Ishikawa (cell line): ENCODE measurements around the gene LRRC51.
A peak's percentile ranks its signal among the peaks of the same experiment; 100 is the strongest.

ENCODE experiments used
- CEBPB ChIP-seq: IDR thresholded peaks from 2 replicates; pipeline ENCODE4 v1.6.1; 2012
- CREB1 ChIP-seq: IDR thresholded peaks from 2 replicates; pipeline ENCODE4 v1.6.1; 2012; ENCODE audit warnings: low read depth
- EGR1 ChIP-seq: IDR thresholded peaks from 2 replicates; pipeline ENCODE4 v1.6.1; 2012
- EP300 ChIP-seq: IDR thresholded peaks from 2 replicates; pipeline ENCODE4 v1.6.1; 2012; ENCODE audit warnings: borderline replicate concordance
- FOXM1 ChIP-seq: IDR thresholded peaks from 2 replicates; pipeline ENCODE4 v1.6.1; 2012; ENCODE audit warnings: low read depth, borderline replicate concordance
- NFIC ChIP-seq: IDR thresholded peaks from 2 replicates; pipeline ENCODE4 v1.6.1; 2012
- RAD21 ChIP-seq: IDR thresholded peaks from 2 replicates; pipeline ENCODE4 v1.6.1; 2012; ENCODE audit warnings: low read depth
- REST ChIP-seq: IDR thresholded peaks from 2 replicates; pipeline ENCODE4 v1.6.1; 2012; ENCODE audit warnings: low read depth, mild to moderate bottlenecking
- TAF1 ChIP-seq: IDR thresholded peaks from 2 replicates; pipeline ENCODE4 v1.6.1; 2012; ENCODE audit warnings: low read depth, mild to moderate bottlenecking
- TCF12 ChIP-seq: IDR thresholded peaks from 2 replicates; pipeline ENCODE4 v1.6.1; 2012; ENCODE audit warnings: low read depth
- TEAD4 ChIP-seq: IDR thresholded peaks from 2 replicates; pipeline ENCODE4 v1.6.1; 2012
- USF1 ChIP-seq: IDR thresholded peaks from 2 replicates; pipeline ENCODE4 v1.6.1; 2012
- YY1 ChIP-seq: IDR thresholded peaks from 2 replicates; pipeline ENCODE4 v1.6.1; 2012; ENCODE audit warnings: low read depth
- ZBTB7A ChIP-seq: IDR thresholded peaks from 2 replicates; pipeline ENCODE4 v1.6.1; 2012; ENCODE audit warnings: low read depth

- TF ChIP-seq TEAD4 (no peak), NFIC (no peak), TAF1 (no peak), USF1 (no peak), REST (no peak), TCF12 (no peak), CEBPB (peak; percentile 81), EP300 (no peak), RAD21 (no peak), EGR1 (no peak), FOXM1 (peak; percentile 21; the same call in 1 of the 2 replicates), ZBTB7A (no peak), CREB1 (no peak), YY1 (no peak)
Observed at GRCh38 chr11:72135891-72136683, 55.4 kb downstream of the LRRC51 start.
